GM19240 (cell line): Measurements from ENCODE around the gene PTK7.

ENCODE experiments used
- DNase-seq: peaks from one replicate; pipeline ENCODE4 v3.0.0; 2011; ENCODE audit warnings: low spot score; ENCODE audit not compliant: insufficient read length

Gene PTK7

GRCh38 chr6:43204271-43205105, 128.4 kb downstream of the PTK7 start:
- DNase-seq = no peak

DNA sequence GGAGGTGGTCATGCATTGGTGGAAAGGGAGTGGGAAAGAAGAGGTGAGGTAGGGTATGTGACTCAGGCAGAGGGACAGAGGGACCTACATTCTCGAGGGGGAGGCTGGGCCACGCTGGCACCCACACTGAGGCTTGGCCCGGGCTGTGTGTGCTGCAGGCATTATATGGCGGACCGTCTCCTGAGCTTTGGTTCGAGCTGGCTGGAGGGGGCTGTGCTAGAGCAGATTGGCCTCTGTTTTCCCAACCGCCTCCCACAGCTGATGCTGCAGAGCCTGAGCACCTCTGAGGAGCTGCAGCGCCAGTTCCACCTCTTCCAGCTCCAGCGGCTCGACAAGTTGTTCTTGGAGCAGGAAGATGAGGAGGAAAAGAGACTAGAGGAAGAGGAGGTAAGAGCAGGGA, 129.7 kb downstream of the PTK7 start:
- no peak for DNase-seq

GRCh38 chr6:43207286-43207685, 131.2 kb downstream of the PTK7 start:
- no peak for DNase-seq
